Endodermal cell (in vitro differentiated cells): ENCODE data around the gene GEMIN7. TPM values are rescaled to one million over a fixed set of nuclear protein-coding genes. Genes with fewer than 3 reads are reported as not detected.

ENCODE experiments used
- DNase-seq: peaks from one replicate; pipeline ENCODE4 v3.0.0-alpha.2; 2017
- H3K27ac ChIP-seq: 2 replicates; pipeline ENCODE4 v1.5.1; 2013; ENCODE audit warnings: mild to moderate bottlenecking, low read depth, low read length, moderate library complexity
- H3K27me3 ChIP-seq: 2 replicates; pipeline ENCODE4 v1.6.1; 2013; ENCODE audit warnings: mild to moderate bottlenecking, low read length, moderate library complexity; ENCODE audit not compliant: insufficient read depth, control insufficient read depth, poor library complexity, severe bottlenecking
- H3K36me3 ChIP-seq: 2 replicates; pipeline ENCODE4 v1.7.0; 2013; ENCODE audit warnings: mild to moderate bottlenecking, low read length, moderate library complexity; ENCODE audit not compliant: control insufficient read depth, insufficient read depth
- H3K4me1 ChIP-seq: one replicate; pipeline ENCODE4 v1.7.0; 2013; ENCODE audit warnings: low read length; ENCODE audit not compliant: control insufficient read depth, insufficient read depth
- H3K4me3 ChIP-seq: 2 replicates; pipeline ENCODE4 v1.5.1; 2013; ENCODE audit warnings: mild to moderate bottlenecking, low read length, moderate library complexity
- H3K9ac ChIP-seq: 2 replicates; pipeline ENCODE4 v1.6.1; 2013; ENCODE audit warnings: mild to moderate bottlenecking, low read length, moderate library complexity; ENCODE audit not compliant: poor library complexity, severe bottlenecking; ENCODE audit errors: extremely low read depth
- H3K9me3 ChIP-seq: 2 replicates; pipeline ENCODE4 v1.6.1; 2013; ENCODE audit warnings: mild to moderate bottlenecking, low read length, moderate library complexity; ENCODE audit not compliant: control insufficient read depth
- H3K27ac Mint-ChIP-seq: 2 replicates; pipeline ENCODE4 v1.8.0; 2020; ENCODE audit warnings: mixed read lengths
- H3K27me3 Mint-ChIP-seq: 2 replicates; pipeline ENCODE4 v1.8.0; 2021; ENCODE audit warnings: mild to moderate bottlenecking, mixed read lengths; ENCODE audit not compliant: insufficient read depth
- H3K36me3 Mint-ChIP-seq: 2 replicates; pipeline ENCODE4 v1.8.0; 2020; ENCODE audit warnings: low read depth, mixed read lengths
- H3K4me1 Mint-ChIP-seq: 2 replicates; pipeline ENCODE4 v1.8.0; 2020; ENCODE audit warnings: mixed read lengths
- H3K4me3 Mint-ChIP-seq: 2 replicates; pipeline ENCODE4 v1.8.0; 2020; ENCODE audit warnings: mild to moderate bottlenecking, moderate library complexity, mixed read lengths
- H3K9me3 Mint-ChIP-seq: 2 replicates; pipeline ENCODE4 v1.8.0; 2020; ENCODE audit warnings: mild to moderate bottlenecking, mixed read lengths
- WGBS, 2 experiments: methylation state at CpG; one replicate each; pipeline versions ENCODE4 v1.1.5 to v1.1.7; 2013; ENCODE audit warnings: missing lambda C conversion rate in 2 of 2, mixed read lengths in 1 of 2; ENCODE audit not compliant: insufficient coverage in 1 of 2, insufficient read length in 1 of 2; 5-methylcytosine and 5-hydroxymethylcytosine counted together
- total RNA-seq, 2 donors: library from RNA; stranded (reverse); fragmentation: NEBNext Ultra II Directional in 1 of 2; extraction: Animal tissue kit (Norgen Biotek cat#: 25700) in 1 of 2; gene quantifications; 2 replicates in 1 of 2; 3 replicates in 1 of 2; pipeline ENCODE4 v1.2.1, GENCODE V29; 2021
- TF ChIP-seq, protein P1 (sequence below): fragments of 200-600 bp; sonication (generic); conservative IDR thresholded peaks from 2 replicates; pipeline ENCODE4 v1.5.0; 2021; ENCODE audit warnings: antibody characterized with exemption, mild to moderate bottlenecking

GEMIN7 gene
- total RNA-seq, 2 donors from 2014 or later: 56.3 to 56.6 TPM

DNA sequence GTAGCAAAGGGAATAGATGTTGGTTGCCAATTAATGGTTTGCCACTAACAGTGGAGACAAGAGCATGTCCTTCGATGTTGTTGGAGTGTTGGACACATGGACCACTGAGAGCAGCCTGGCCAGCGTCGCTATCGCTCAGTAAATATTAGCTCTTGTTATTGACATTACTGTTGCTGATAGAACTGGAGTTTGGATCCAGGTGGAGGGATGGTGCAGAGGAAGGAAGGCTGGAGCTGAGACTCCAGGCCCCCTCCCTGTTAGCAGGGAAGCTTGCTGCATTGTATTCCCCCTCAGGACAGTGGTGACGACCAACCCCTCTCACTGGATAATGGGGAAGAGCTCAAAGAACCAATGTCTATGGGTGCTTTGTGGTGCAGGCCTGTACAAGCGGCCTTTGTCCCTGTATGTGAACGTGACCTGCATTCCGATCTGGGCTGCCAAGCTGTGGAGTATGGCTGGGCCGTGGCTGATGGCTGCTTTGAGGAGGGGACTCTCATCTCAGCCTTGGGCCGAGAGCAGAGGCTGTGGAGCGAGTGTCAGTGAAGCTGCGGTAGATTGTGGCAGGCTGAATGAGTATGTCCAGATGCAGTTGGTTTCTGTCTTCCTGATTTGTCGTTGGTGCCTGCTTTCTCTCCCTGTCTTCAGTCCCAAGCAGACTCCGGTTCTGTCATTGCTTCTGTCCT lies 33.2 kb upstream of the GEMIN7 start:
- Histone ChIP-seq H3K4me3 (no peak overlapping the region), H3K27ac (peak overlapping the region; percentile 22), H3K9me3 (no peaks in the 10 kb centered on the region), H3K4me1 (no peaks in the 10 kb centered on the region), H3K36me3 (peaks cover 54% of the 10 kb centered on the region), H3K27me3 (no peaks in the 10 kb centered on the region), H3K9ac (no peak overlapping the region)
- TF ChIP-seq, protein P1, sequence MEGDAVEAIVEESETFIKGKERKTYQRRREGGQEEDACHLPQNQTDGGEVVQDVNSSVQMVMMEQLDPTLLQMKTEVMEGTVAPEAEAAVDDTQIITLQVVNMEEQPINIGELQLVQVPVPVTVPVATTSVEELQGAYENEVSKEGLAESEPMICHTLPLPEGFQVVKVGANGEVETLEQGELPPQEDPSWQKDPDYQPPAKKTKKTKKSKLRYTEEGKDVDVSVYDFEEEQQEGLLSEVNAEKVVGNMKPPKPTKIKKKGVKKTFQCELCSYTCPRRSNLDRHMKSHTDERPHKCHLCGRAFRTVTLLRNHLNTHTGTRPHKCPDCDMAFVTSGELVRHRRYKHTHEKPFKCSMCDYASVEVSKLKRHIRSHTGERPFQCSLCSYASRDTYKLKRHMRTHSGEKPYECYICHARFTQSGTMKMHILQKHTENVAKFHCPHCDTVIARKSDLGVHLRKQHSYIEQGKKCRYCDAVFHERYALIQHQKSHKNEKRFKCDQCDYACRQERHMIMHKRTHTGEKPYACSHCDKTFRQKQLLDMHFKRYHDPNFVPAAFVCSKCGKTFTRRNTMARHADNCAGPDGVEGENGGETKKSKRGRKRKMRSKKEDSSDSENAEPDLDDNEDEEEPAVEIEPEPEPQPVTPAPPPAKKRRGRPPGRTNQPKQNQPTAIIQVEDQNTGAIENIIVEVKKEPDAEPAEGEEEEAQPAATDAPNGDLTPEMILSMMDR: no peak
- no peak for DNase-seq
- no peak overlapping the region for H3K27ac Mint-ChIP-seq
- no peaks in the 10 kb centered on the region for H3K27me3 Mint-ChIP-seq
- no peaks in the 10 kb centered on the region for H3K9me3 Mint-ChIP-seq
- 93 to 97% methylated on average over 13 to 14 of the region's 14 CpGs for WGBS, 2 experiments
- peaks cover 44% of the 10 kb centered on the region for H3K36me3 Mint-ChIP-seq
- H3K4me1 Mint-ChIP-seq: no peaks in the 10 kb centered on the region
- no peak overlapping the region for H3K4me3 Mint-ChIP-seq

DNA sequence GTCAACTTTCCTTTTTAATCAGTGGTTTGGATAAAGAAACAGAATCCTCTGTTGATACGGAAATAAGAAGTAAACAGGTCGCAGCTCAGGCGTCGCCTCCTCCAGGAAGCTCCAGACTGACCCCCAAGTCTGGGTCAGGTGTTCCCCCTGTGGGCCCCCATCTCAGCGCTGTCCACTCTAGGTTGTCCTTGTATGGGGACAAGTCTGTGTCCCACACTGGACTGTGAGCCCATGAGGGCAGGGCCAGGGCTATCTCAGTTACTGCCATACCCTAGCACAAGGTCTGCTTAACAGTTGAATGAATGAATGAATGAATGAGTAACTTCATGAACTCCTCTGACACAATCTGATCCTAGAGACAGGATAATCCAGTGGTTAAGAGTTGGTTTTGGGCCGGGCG lies 32.7 kb upstream of the GEMIN7 start:
- Mint-ChIP-seq H3K9me3 (no peaks in the 10 kb centered on the region), H3K4me1 (no peaks in the 10 kb centered on the region), H3K27ac (no peak overlapping the region), H3K36me3 (peaks cover 44% of the 10 kb centered on the region), H3K27me3 (no peaks in the 10 kb centered on the region), H3K4me3 (no peak overlapping the region)
- 93 to 99% methylated on average over 3 to 7 of the region's 7 CpGs for WGBS, 2 experiments
- Histone ChIP-seq H3K36me3 (peaks cover 55% of the 10 kb centered on the region), H3K9ac (no peak overlapping the region), H3K27me3 (no peaks in the 10 kb centered on the region), H3K27ac (peak overlapping the region; percentile 22), H3K4me1 (no peaks in the 10 kb centered on the region), H3K9me3 (no peaks in the 10 kb centered on the region), H3K4me3 (no peak overlapping the region)
- no peak for DNase-seq
- TF ChIP-seq, protein P1: no peak

DNA sequence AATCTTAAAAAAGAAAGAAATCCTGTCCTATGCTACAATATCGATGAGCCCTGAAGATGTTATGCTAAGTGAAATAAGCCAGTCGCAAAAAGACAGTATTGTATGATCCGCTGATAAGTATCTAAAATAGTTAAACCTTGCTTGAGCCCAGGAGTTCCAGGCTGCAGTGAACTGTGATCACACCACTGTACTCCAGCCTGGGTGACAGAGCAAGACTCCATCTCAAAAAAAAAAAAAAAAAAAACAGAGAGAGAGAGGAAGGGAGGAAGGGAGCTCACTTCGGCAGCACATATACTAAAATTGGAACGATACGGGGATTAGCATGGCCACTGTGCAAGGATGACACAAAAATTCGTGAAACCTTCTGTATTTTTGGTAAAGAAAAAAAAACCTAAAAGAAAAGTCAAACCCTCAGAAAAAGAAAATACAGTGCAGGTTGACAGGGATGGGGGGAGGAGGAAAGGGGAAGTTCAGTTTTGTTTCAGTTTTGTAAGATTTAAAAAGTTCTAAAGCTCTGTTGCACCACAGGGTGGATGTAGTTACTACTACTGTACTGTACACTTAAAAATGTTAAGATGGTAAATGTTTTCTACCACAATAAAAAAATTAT lies 31.8 kb upstream of the GEMIN7 start:
- Mint-ChIP-seq H3K36me3 (peaks cover 41% of the 10 kb centered on the region), H3K4me3 (no peak overlapping the region), H3K4me1 (no peaks in the 10 kb centered on the region), H3K9me3 (no peaks in the 10 kb centered on the region), H3K27me3 (no peaks in the 10 kb centered on the region), H3K27ac (peak overlapping the region; percentile 15)
- no peaks in the 10 kb centered on the region for H3K4me1 ChIP-seq
- no peak overlapping the region for H3K9ac ChIP-seq
- H3K9me3 ChIP-seq: no peaks in the 10 kb centered on the region
- DNase-seq: no peak
- 93 to 95% methylated on average over 7 of the region's 7 CpGs for WGBS, 2 experiments
- no peak overlapping the region for H3K4me3 ChIP-seq
- no peak overlapping the region for H3K27ac ChIP-seq
- TF ChIP-seq, protein P1: no peak
- H3K36me3 ChIP-seq: peaks cover 47% of the 10 kb centered on the region
- H3K27me3 ChIP-seq: no peaks in the 10 kb centered on the region
